Measurements from ENCODE around the gene DGKQ.

DNA sequence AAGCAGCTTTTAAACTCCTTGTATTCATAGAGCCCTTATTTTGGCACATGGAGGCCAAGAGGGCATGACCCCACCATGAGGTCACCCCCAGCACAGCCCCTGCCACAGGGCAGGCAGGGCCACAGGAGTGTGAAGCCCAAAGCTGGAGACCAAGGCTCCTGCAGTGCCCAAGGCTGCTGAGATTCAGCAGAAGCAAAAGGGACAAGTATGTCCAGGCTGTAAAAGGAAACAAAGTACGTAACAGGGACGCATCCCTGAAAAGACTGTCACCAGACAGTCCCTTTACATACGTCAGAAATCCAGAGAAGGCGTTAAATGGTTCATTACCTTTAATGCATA, 60.1 kb downstream of the DGKQ start:
- TF ChIP-seq POLR2A (IDR thresholded peaks at IDR 0.05; ENCODE audit: low read depth, low read length), result no peak
- no peak for TF ChIP-seq TAF1 (IDR thresholded peaks at IDR 0.05; ENCODE audit: low read depth, low read length)
- TF ChIP-seq POU2F2 (IDR thresholded peaks at IDR 0.05; ENCODE audit: low read depth, low read length), result no peak
- no peak for TF ChIP-seq POLR2AphosphoS5 (IDR thresholded peaks at IDR 0.05; ENCODE audit: low read depth, low read length)
